WTC11 (cell line): ENCODE results near the gene WSCD1. TPM values are rescaled to one million over a fixed set of nuclear protein-coding genes. Genes with fewer than 3 reads are reported as not detected.

ENCODE experiments used
- ATAC-seq: fragments of 200-7000 bp; cut with Tn5 transposase; 2 replicates; pipeline ENCODE4 v1.10.0; 2021; ENCODE audit warnings: mild to moderate bottlenecking, moderate library complexity
- CTCF ChIA-PET: fragments of 300-600 bp; sonication (Branson Sonifier 250); formaldehyde crosslinking; loops from one replicate; lab custom pipeline; 2021; ENCODE audit warnings: antibody characterized with exemption; lab: Charles Lee
- POLR2A ChIA-PET: fragments of 350-600 bp; sonication (Branson Sonifier 250); formaldehyde crosslinking; loops from one replicate; lab custom pipeline; 2021; ENCODE audit warnings: antibody characterized with exemption; lab: Charles Lee
- DNase-seq: peaks from one replicate; pipeline ENCODE4 v3.0.0; 2021; ENCODE audit warnings: low spot score
- H3K27ac Mint-ChIP-seq: 2 replicates; pipeline ENCODE4 v1.8.0; 2021; ENCODE audit warnings: mixed read lengths
- H3K27me3 Mint-ChIP-seq: 2 replicates; pipeline ENCODE4 v1.8.0; 2021; ENCODE audit warnings: low read depth, mild to moderate bottlenecking, moderate library complexity, mixed read lengths
- H3K36me3 Mint-ChIP-seq: 2 replicates; pipeline ENCODE4 v1.8.0; 2021; ENCODE audit warnings: mixed read lengths
- H3K4me1 Mint-ChIP-seq: 2 replicates; pipeline ENCODE4 v1.8.0; 2022; ENCODE audit warnings: mixed read lengths
- H3K4me3 Mint-ChIP-seq: 2 replicates; pipeline ENCODE4 v1.8.0; 2021; ENCODE audit warnings: mild to moderate bottlenecking, moderate library complexity, mixed read lengths
- H3K9me3 Mint-ChIP-seq: 2 replicates; pipeline ENCODE4 v1.8.0; 2021; ENCODE audit warnings: mixed read lengths
- AR ChIP-seq: fragments of 250-450 bp; sonication (Bioruptor Pico); IDR thresholded peaks from 2 replicates; pipeline ENCODE4 v1.9.0; 2021; ENCODE audit warnings: mild to moderate bottlenecking
- CDX4 ChIP-seq: fragments of 250-450 bp; sonication (Bioruptor Pico); IDR thresholded peaks from 2 replicates; pipeline ENCODE4 v1.9.0; 2021; ENCODE audit warnings: moderate library complexity, mild to moderate bottlenecking, inconsistent platforms, borderline replicate concordance
- CREB1 ChIP-seq: sonication (generic); formaldehyde crosslinking; IDR thresholded peaks from 2 replicates; pipeline ENCODE4 v1.8.0; 2023; ENCODE audit warnings: mild to moderate bottlenecking, missing genetic modification reagents
- E2F5 ChIP-seq: sonication (generic); formaldehyde crosslinking; IDR thresholded peaks from 2 replicates; pipeline ENCODE4 v1.8.1; 2022; ENCODE audit warnings: mild to moderate bottlenecking, moderate library complexity, missing genetic modification reagents
- FOXP4 ChIP-seq: sonication (generic); formaldehyde crosslinking; IDR thresholded peaks from 2 replicates; pipeline ENCODE4 v1.8.0; 2022; ENCODE audit warnings: mild to moderate bottlenecking, missing genetic modification reagents
- IRF1 ChIP-seq: sonication (generic); formaldehyde crosslinking; IDR thresholded peaks from 2 replicates; pipeline ENCODE4 v1.8.0; 2023; ENCODE audit warnings: missing genetic modification reagents
- JAZF1 ChIP-seq: fragments of 250-450 bp; sonication (Bioruptor Pico); IDR thresholded peaks from 2 replicates; pipeline ENCODE4 v1.9.0; 2021; ENCODE audit warnings: moderate library complexity, mild to moderate bottlenecking, inconsistent platforms
- MLX ChIP-seq: sonication (generic); formaldehyde crosslinking; IDR thresholded peaks from 2 replicates; pipeline ENCODE4 v1.8.1; 2023; ENCODE audit warnings: mild to moderate bottlenecking, missing genetic modification reagents, moderate library complexity
- NFATC4 ChIP-seq: fragments of 250-450 bp; sonication (Bioruptor Pico); IDR thresholded peaks from 2 replicates; pipeline ENCODE4 v1.9.0; 2021; ENCODE audit warnings: mild to moderate bottlenecking
- NR1H2 ChIP-seq: sonication (generic); formaldehyde crosslinking; IDR thresholded peaks from 2 replicates; pipeline ENCODE4 v1.9.0; 2021; ENCODE audit warnings: mild to moderate bottlenecking, moderate library complexity, missing genetic modification reagents
- PRDM15 ChIP-seq: sonication (generic); formaldehyde crosslinking; IDR thresholded peaks from 2 replicates; pipeline ENCODE4 v1.8.0; 2022; ENCODE audit warnings: missing genetic modification reagents
- RELA ChIP-seq: sonication (generic); formaldehyde crosslinking; IDR thresholded peaks from 2 replicates; pipeline ENCODE4 v1.8.1; 2022; ENCODE audit warnings: missing genetic modification reagents, mild to moderate bottlenecking, borderline replicate concordance
- SP1 ChIP-seq: sonication (generic); formaldehyde crosslinking; conservative IDR thresholded peaks from 2 replicates; pipeline ENCODE4 v1.8.1; 2022; ENCODE audit warnings: missing genetic modification reagents
- USF1 ChIP-seq: sonication (generic); formaldehyde crosslinking; IDR thresholded peaks from 2 replicates; pipeline ENCODE4 v1.8.0; 2022; ENCODE audit warnings: mild to moderate bottlenecking, missing genetic modification reagents
- total RNA-seq: library from RNA; stranded (reverse); gene quantifications from 3 replicates; pipeline ENCODE4 v1.2.3, GENCODE V29; 2021

WSCD1 gene
- total RNA-seq, 1 experiment from 2014 or later = 57.5 TPM

GRCh38 chr17:6159541-6160231 is 89.5 kb downstream of the WSCD1 start:
- no peaks in the 10 kb centered on the region for H3K9me3 Mint-ChIP-seq
- ChIA-PET CTCF (no interaction called here), POLR2A (interaction anchor here (0.6 kb wide), 1 partner anchor 23 kb away, joined by 9 read pairs; no protein-coding TSS in a partner anchor)
- ATAC-seq (no peak), DNase-seq (no peak)
- H3K4me3 Mint-ChIP-seq = no peak overlapping the region
- peak overlapping the region; percentile 59 for H3K27ac Mint-ChIP-seq
- H3K27me3 Mint-ChIP-seq = no peaks in the 10 kb centered on the region
- no peak for TF ChIP-seq NFATC4
- TF ChIP-seq E2F5 = no peak
- no peaks in the 10 kb centered on the region for H3K36me3 Mint-ChIP-seq
- H3K4me1 Mint-ChIP-seq = peaks cover 47% of the 10 kb centered on the region

GRCh38 chr17:6160232-6160555 is 90.0 kb downstream of the WSCD1 start:
- Mint-ChIP-seq H3K27me3 (no peaks in the 10 kb centered on the region), H3K4me1 (peaks cover 47% of the 10 kb centered on the region)
- DNase-seq = no peak

More at GRCh38 chr17:6160232-6160555, 90.0 kb downstream of the WSCD1 start:
- H3K36me3 Mint-ChIP-seq = no peaks in the 10 kb centered on the region
- CTCF ChIA-PET = no interaction called here
- H3K27ac Mint-ChIP-seq = peak overlapping the region; percentile 59
- H3K4me3 Mint-ChIP-seq = no peak overlapping the region
- POLR2A ChIA-PET = no interaction called here
- ATAC-seq = no peak
- no peaks in the 10 kb centered on the region for H3K9me3 Mint-ChIP-seq
- TF ChIP-seq SP1 (CRISPR knock-in tag) = no peak
- TF ChIP-seq PRDM15 (CRISPR knock-in tag) = no peak
- TF ChIP-seq IRF1 (CRISPR knock-in tag) = no peak
- no peak for TF ChIP-seq USF1 (CRISPR knock-in tag)
- TF ChIP-seq AR (CRISPR knock-in tag) = no peak
- no peak for TF ChIP-seq JAZF1 (CRISPR knock-in tag)
- TF ChIP-seq MLX = no peak
- TF ChIP-seq CREB1 (CRISPR knock-in tag) = no peak
- TF ChIP-seq NR1H2 (CRISPR knock-in tag) = no peak
- TF ChIP-seq FOXP4 (CRISPR knock-in tag) = no peak
- TF ChIP-seq RELA = no peak
- no peak for TF ChIP-seq CDX4
